Heart left ventricle (tissue), 13 donors: ENCODE results near the gene CHST11.

Experiments used
- CTCF ChIP-seq, 12 donors: fragments of 200-600 bp; sonication (generic) in 4 of 12; IDR thresholded peaks; one replicate each; pipeline versions ENCODE4 v1.5.0 to v1.8.0; 2018 to 2022; ENCODE audit warnings: antibody characterized with exemption in 12 of 12, mild to moderate bottlenecking in 5 of 12
- POLR2A ChIP-seq, 2 donors: fragments of 450-650 bp; IDR thresholded peaks; one replicate each; pipeline ENCODE4 v1.6.1; 2017; ENCODE audit warnings: antibody characterized with exemption in 2 of 2, mild to moderate bottlenecking in 2 of 2, moderate library complexity in 2 of 2
- donor health status: ischemic (EF 13 %, LVEDD 7.1; RV severe dilation, severe dysfunction).
- donor health status: DM: no; HTN: yes; CAD: no.
- donor health status: DM: no; HTN: no; CAD: no.
- donor health status: ischemic (EF 25% LVEDD 6.9; RV normal size, moderate dysfunction).
- donor health status: ischemic (EF 25% LVEDD 5.7; RV mildly dilated, moderate dysfunction).
- donor health status: ischemic (EF 35%, LVEDD 5.7; RV mildly dilated, moderate dysfunction).
- donor health status: nonischemic (EF 11% LVEDD 7.7; RV severe dilation, severe dysfunction).
- donor health status: DM: yes; HTN: yes; CAD: no.
- donor health status: PGD.
- donor health status: ischemic (EF 29% LVEDD 5.4; RV normal size, mild dysfunction).
- donor health status: nonischemic (EF 23%, LVEDD 6.1; RV moderate dilation, normal function).

- TF ChIP-seq CTCF (IDR thresholded peaks at IDR 0.05), result no peak
- no peak for TF ChIP-seq POLR2A (IDR thresholded peaks at IDR 0.05)
These were observed 13.7 kb upstream of the CHST11 start for GRCh38 chr12:104443008-104443407.
